HepG2 (cell line): Measurements from ENCODE around the gene INTS15. TPM values are rescaled to one million over a fixed set of nuclear protein-coding genes. Genes with fewer than 3 reads are reported as not detected.

ENCODE experiments used
- ATAC-seq: fragments of 200-7000 bp; cut with Tn5 transposase; 3 replicates; pipeline ENCODE4 v1.9.1; 2020; ENCODE audit warnings: mild to moderate bottlenecking, moderate library complexity
- BruUV-seq: library from RNA; stranded (reverse); fragments of 400-500 nt; replicated peaks from 2 replicates; lab custom pipeline; 2021; lab: Mats Ljungman, UMichigan
- CTCF ChIA-PET: fragments of 300-600 bp; formaldehyde crosslinking; extraction: SDS; loops from one replicate; lab custom pipeline; 2021; ENCODE audit warnings: low total read pairs, inconsistent platforms, low intra/inter-chr PET ratio; lab: Yijun Ruan, JAX
- POLR2A ChIA-PET: fragments of 350-600 bp; sonication (Branson Sonifier 250); formaldehyde crosslinking; loops from one replicate; lab custom pipeline; 2020; ENCODE audit warnings: antibody characterized with exemption, inconsistent platforms; lab: Yijun Ruan, JAX
- DNase-seq: peaks from one replicate; pipeline ENCODE4 v3.0.0-alpha.2; 2015; ENCODE audit warnings: low spot score
- FAIRE-seq: peaks from 3 replicates; lab custom pipeline; 2011; peaks lifted over from hg19 to GRCh38; lab: Jason Lieb, UNC
- H2AFZ ChIP-seq: one replicate; pipeline ENCODE4 v1.6.1; 2011; ENCODE audit warnings: low read length, inconsistent platforms
- H3K27ac ChIP-seq: fragments of 300-600 bp; 3 replicates; pipeline ENCODE4 v1.8.0; 2011; ENCODE audit warnings: mixed run types, mild to moderate bottlenecking, mixed read lengths, low read length, inconsistent platforms; ENCODE audit not compliant: insufficient read depth; ENCODE audit errors: extremely low read length
- H3K27me3 ChIP-seq, 2 experiments: fragments of 200-600 bp in 1 of 2; 2 replicates in 1 of 2; 3 replicates in 1 of 2; pipeline versions ENCODE4 v1.6.0 to v1.8.0; 2011; ENCODE audit warnings: low read length in 2 of 2, mild to moderate bottlenecking in 2 of 2, moderate library complexity in 2 of 2, inconsistent platforms in 1 of 2; ENCODE audit not compliant: insufficient read depth in 2 of 2, control insufficient read depth in 1 of 2
- H3K36me3 ChIP-seq, 2 experiments: fragments of 200-600 bp in 1 of 2; replicated peaks in 1 of 2; 2 replicates in 1 of 2; 3 replicates in 1 of 2; pipeline versions ENCODE4 v1.5.1 to v1.8.0; 2011; ENCODE audit warnings: low read length in 2 of 2, inconsistent platforms in 1 of 2; ENCODE audit not compliant: insufficient read depth in 2 of 2, control insufficient read depth in 1 of 2
- H3K4me1 ChIP-seq: 2 replicates; pipeline ENCODE4 v1.5.1; 2012; ENCODE audit warnings: low read length, inconsistent platforms; ENCODE audit not compliant: insufficient read depth
- H3K4me2 ChIP-seq: 2 replicates; pipeline ENCODE4 v1.6.0; 2011; ENCODE audit warnings: low read depth, low read length, inconsistent platforms
- H3K4me3 ChIP-seq, 3 experiments: fragments of 200-600 bp in 1 of 3; sonication (generic), shearing (Covaris generic) in 1 of 3; replicated peaks in 1 of 3; 2 replicates each; pipeline ENCODE4 v1.5.1; 2011 to 2016; ENCODE audit warnings: low read length in 3 of 3, inconsistent platforms in 2 of 3, low read depth in 2 of 3, mild to moderate bottlenecking in 2 of 3, control low read depth in 1 of 3, mixed read lengths in 1 of 3; ENCODE audit not compliant: insufficient read depth in 1 of 3
- H3K79me2 ChIP-seq: one replicate; pipeline ENCODE4 v1.6.1; 2011; ENCODE audit warnings: low read length, inconsistent platforms; ENCODE audit not compliant: insufficient read depth
- H3K9ac ChIP-seq: 2 replicates; pipeline ENCODE4 v1.6.0; 2011; ENCODE audit warnings: mild to moderate bottlenecking, low read depth, low read length, inconsistent platforms; ENCODE audit not compliant: insufficient read depth
- H3K9me3 ChIP-seq: 2 replicates; pipeline ENCODE4 v1.5.1; 2012; ENCODE audit warnings: mild to moderate bottlenecking, low read length
- H4K20me1 ChIP-seq: 2 replicates; pipeline ENCODE4 v1.6.0; 2011; ENCODE audit warnings: inconsistent platforms, mild to moderate bottlenecking, low read length, moderate library complexity; ENCODE audit not compliant: insufficient read depth
- BCL6 ChIP-seq: IDR thresholded peaks from 2 replicates; pipeline ENCODE4 v1.6.1; 2016; ENCODE audit warnings: missing genetic modification reagents, missing compliant biosample characterization
- FOXJ3 ChIP-seq: sonication (generic); formaldehyde crosslinking; IDR thresholded peaks from 2 replicates; pipeline ENCODE4 v1.4.0; 2020; ENCODE audit warnings: missing genetic modification reagents, mild to moderate bottlenecking, borderline replicate concordance
- GLI4 ChIP-seq: sonication (generic); formaldehyde crosslinking; IDR thresholded peaks from 2 replicates; pipeline ENCODE4 v1.5.1; 2020; ENCODE audit warnings: missing genetic modification reagents, mild to moderate bottlenecking, moderate library complexity, borderline replicate concordance
- TSC22D2 ChIP-seq: sonication (generic); formaldehyde crosslinking; IDR thresholded peaks from 2 replicates; pipeline ENCODE4 v1.5.1; 2020; ENCODE audit warnings: missing genetic modification reagents, mild to moderate bottlenecking, borderline replicate concordance
- ZBTB37 ChIP-seq: sonication (generic); formaldehyde crosslinking; IDR thresholded peaks from 2 replicates; pipeline ENCODE4 v1.4.0; 2020; ENCODE audit warnings: mild to moderate bottlenecking, missing genetic modification reagents
- ZNF629 ChIP-seq: sonication (generic); formaldehyde crosslinking; conservative IDR thresholded peaks from 2 replicates; pipeline ENCODE4 v1.5.0; 2020; ENCODE audit warnings: missing genetic modification reagents
- ZNF780A ChIP-seq: sonication (generic); formaldehyde crosslinking; IDR thresholded peaks from 2 replicates; pipeline ENCODE4 v1.8.0; 2022; ENCODE audit warnings: mild to moderate bottlenecking, missing genetic modification reagents, moderate library complexity
- WGBS: methylation state at CpG from one replicate; pipeline ENCODE4 v1.1.6; 2017; ENCODE audit warnings: low lambda C conversion rate; 5-methylcytosine and 5-hydroxymethylcytosine counted together
- in situ Hi-C: cut with HindIII; loops from 2 replicates; pipeline ENCODE4 v1.10.0; 2017; ENCODE audit warnings: low pct_unique_long_range_greater_than_20kb; ENCODE audit not compliant: extremely low pct_ligation_motif_present
- intact Hi-C: fragments of 100-400 bp; cut with micrococcal nuclease; formaldehyde crosslinking; loops from one replicate; pipeline ENCODE4 v1.10.0; 2022; ENCODE audit not compliant: unreplicated experiment
- polyA plus RNA-seq, 8 experiments: library from polyadenylated mRNA; depleted of rRNA in 3 of 8; stranded (reverse) in 7 of 8; unstranded in 1 of 8; fragments of >200 nt; fragmentation: Illumina TruSeq in 4 of 8; extraction: Trizol in 4 of 8; gene quantifications; 2 replicates each; pipeline versions ENCODE4 v1.2.1 to v1.2.3, GENCODE V29; 2011 to 2016; ENCODE audit warnings: low read depth in 4 of 8, missing spikeins in 1 of 8, mixed read lengths in 1 of 8; ENCODE audit not compliant: insufficient read depth in 1 of 8
- total RNA-seq, 5 experiments: library from RNA; depleted of rRNA; stranded (reverse); fragments of >200 nt; fragmentation: Illumina TruSeq; extraction: Trizol; gene quantifications; 2 replicates each; pipeline ENCODE4 v1.2.3, GENCODE V29; 2016; ENCODE audit warnings: low read depth in 1 of 5

The INTS15 gene
- total and polyA plus RNA-seq, 2 of the 13 experiments (the other 11 are each of a cell fraction or from before 2014, with no cell fraction given) = 16.3 to 25.7 TPM

GRCh38 chr7:6639627-6640026, 49.8 kb downstream of the INTS15 start (continued):
- TF ChIP-seq GLI4 = no peak
- TF ChIP-seq FOXJ3 (CRISPR knock-in tag) = no peak
- TF ChIP-seq TSC22D2 (CRISPR knock-in tag) = no peak

- Histone ChIP-seq H3K27ac (no peak overlapping the region), H3K36me3 (peaks cover 19 to 33% of the 10 kb centered on the region in 2 experiments; a peak in 4 of 5 replicates), H3K9ac (no peak overlapping the region), H3K79me2 (peaks cover 13% of the 10 kb centered on the region), H4K20me1 (no peaks in the 10 kb centered on the region), H3K4me2 (no peak overlapping the region), H2AFZ (no peak overlapping the region), H3K4me1 (peaks cover 31% of the 10 kb centered on the region), H3K9me3 (no peaks in the 10 kb centered on the region), H3K4me3 (no peak overlapping the region), H3K27me3 (no peaks in the 10 kb centered on the region)
- in situ Hi-C loops (no loop called here), intact Hi-C loops (no loop called here)
- no TSS peak for BruUV-seq
- ATAC-seq (no peak), FAIRE-seq (no peak), DNase-seq (no peak)
- WGBS = 97% methylated on average over 10 of the region's 11 CpGs
- TF ChIP-seq ZNF629 (no peak), ZBTB37 (CRISPR knock-in tag) (no peak), ZNF780A (CRISPR knock-in tag) (no peak), BCL6 (CRISPR knock-in tag) (no peak)
- CTCF ChIA-PET = no interaction called here
- POLR2A ChIA-PET = interaction anchor here (0.6 kb wide), 1 partner anchor 50 kb away, joined by 5 read pairs; no protein-coding TSS in a partner anchor
Observed at GRCh38 chr7:6640246-6640721, 50.5 kb downstream of the INTS15 start.
